GM06990 (cell line): ENCODE data around the gene TTLL6.
"Not testable (repeated sequence)": the region's sequence is repeated elsewhere in the genome, so short reads cannot be mapped to it uniquely, and the experiment has no call there.

ENCODE experiments used
- DNase-seq: peaks from one replicate; pipeline ENCODE4 v3.0.0-alpha.2; 2011; ENCODE audit not compliant: insufficient read length; ENCODE audit errors: extremely low read depth
- H3K27me3 ChIP-seq: replicated peaks from 2 replicates; pipeline ENCODE4 v1.6.0; 2011; ENCODE audit warnings: low read length; ENCODE audit not compliant: control insufficient read depth, insufficient read depth
- H3K36me3 ChIP-seq: 2 replicates; pipeline ENCODE4 v1.5.1; 2011; ENCODE audit warnings: low read length; ENCODE audit not compliant: control insufficient read depth, insufficient read depth
- H3K4me3 ChIP-seq: replicated peaks from 2 replicates; pipeline ENCODE4 v1.5.1; 2011; ENCODE audit warnings: low read depth, mild to moderate bottlenecking, control low read depth, low read length
- TF ChIP-seq, protein P1 (sequence below): IDR thresholded peaks from 2 replicates; pipeline ENCODE4 v1.5.1; 2011; ENCODE audit warnings: low read length, control low read depth, mild to moderate bottlenecking, inconsistent platforms; ENCODE audit not compliant: insufficient read depth, poor library complexity, severe bottlenecking

Gene TTLL6

DNA sequence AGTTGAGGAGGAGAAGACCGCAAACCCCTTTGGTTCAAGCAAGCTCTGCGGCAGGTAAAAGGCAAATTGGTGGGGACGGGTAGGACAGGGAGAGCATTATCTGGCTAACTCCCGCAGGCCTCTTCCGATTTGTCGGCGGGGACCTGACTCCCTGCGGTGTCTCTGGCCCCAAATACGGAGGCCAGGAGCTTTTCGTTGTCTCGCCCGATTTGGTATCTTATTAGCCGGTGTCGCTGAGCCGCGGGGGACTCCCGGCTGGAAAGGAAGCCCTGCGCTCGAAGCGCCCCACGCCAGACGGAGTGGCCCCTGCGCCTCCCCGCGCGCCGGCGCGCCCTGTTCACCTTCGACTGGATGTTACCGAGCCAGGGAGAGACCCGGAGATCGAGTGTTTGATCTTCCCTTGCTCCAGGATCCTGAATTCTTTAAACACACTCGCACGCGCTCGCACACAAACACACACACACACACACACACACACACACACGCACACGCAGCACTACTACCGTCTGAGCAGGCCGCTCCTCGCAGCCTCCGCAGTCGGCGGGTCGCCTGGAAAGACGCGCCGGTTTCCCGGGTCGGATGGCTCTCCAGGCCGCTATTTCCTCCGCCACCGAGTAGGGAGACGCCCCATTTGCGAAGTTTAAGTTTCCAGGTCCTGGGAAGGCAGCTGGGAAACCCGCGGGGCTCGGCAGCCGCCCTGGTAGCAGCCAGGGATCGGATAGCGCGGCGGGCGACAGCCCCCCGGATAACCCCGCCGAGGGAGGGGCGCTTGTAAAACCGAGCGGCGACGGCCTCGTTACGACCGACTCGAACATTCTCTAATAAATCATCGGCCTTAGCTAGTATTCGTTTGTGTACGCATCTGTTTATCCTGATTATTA, 98.0 kb downstream of the TTLL6 start:
- H3K4me3 ChIP-seq: no peak overlapping the region
- TF ChIP-seq, protein P1, sequence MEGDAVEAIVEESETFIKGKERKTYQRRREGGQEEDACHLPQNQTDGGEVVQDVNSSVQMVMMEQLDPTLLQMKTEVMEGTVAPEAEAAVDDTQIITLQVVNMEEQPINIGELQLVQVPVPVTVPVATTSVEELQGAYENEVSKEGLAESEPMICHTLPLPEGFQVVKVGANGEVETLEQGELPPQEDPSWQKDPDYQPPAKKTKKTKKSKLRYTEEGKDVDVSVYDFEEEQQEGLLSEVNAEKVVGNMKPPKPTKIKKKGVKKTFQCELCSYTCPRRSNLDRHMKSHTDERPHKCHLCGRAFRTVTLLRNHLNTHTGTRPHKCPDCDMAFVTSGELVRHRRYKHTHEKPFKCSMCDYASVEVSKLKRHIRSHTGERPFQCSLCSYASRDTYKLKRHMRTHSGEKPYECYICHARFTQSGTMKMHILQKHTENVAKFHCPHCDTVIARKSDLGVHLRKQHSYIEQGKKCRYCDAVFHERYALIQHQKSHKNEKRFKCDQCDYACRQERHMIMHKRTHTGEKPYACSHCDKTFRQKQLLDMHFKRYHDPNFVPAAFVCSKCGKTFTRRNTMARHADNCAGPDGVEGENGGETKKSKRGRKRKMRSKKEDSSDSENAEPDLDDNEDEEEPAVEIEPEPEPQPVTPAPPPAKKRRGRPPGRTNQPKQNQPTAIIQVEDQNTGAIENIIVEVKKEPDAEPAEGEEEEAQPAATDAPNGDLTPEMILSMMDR: no peak
- no peaks in the 10 kb centered on the region for H3K36me3 ChIP-seq
- no peak for DNase-seq
- peaks cover 5% of the 10 kb centered on the region for H3K27me3 ChIP-seq

DNA sequence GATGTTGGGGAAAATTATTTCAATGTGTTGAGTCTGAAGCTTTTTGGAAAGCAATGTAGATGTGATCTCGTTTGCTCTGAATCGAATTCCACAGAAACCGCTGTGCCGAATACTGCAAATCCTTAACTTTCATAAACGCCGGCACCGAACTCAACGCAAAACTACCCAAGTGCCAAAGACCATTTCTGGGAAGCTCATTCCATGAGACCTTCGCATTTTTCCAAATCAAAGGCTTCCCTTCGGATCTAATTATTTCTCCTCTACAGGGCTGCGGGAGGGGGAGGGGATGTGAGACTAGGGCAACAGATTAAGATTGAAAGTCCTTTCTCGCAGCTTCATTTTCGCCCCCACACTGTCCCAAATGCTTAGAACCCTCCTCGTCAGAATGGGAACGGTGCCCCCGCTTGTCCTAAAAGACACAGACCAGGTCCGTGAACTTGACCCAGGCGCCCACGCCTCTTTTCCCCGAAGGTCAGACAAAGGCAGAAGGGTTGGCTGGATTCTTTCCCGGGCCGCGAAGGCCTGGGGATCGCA, 98.7 kb downstream of the TTLL6 start:
- TF ChIP-seq, protein P1: no peak

DNA sequence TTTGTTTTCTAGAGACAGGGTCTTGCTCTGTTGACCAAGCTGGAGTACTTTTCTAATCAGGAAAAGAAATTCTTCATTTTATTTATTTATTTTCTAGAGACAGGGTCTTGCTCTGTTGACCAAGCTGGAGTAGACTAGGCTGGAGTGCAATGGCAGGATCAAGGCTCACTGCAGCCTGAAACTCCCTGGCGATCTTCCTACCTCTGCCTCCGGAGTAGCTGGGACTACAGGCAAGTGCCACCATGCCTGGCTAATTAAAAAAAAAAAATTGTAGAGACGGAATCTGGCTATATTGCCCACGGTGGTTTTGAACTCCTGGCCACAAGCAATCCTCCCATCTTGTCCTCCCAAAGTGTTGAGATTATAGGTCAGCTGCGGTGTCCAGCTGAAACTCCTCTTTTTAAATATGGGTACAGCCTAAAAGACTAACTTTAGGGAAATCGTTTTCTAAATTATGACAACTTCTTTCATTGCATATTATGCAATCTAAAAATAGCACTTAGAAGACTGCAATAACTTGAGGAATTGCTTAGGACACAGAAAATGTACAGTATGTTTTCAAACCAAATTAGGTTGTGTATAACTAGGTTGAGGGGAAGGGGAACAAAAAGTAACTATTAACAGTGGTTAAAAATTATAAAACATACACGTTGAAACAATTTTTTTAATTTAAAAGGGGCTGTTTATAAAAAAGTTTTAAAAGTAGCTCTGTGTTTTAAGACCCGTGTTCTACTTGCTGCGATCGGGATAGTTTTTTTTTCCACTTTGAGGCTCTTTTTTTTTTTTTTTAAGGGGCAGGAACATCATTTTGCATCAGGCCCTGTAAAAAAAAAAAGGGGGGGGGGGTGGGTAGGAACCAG, 99.4 kb downstream of the TTLL6 start:
- no peaks in the 10 kb centered on the region for H3K36me3 ChIP-seq
- TF ChIP-seq, protein P1: no peak
- DNase-seq: no peak
- H3K4me3 ChIP-seq: no peak overlapping the region
- peaks cover 5% of the 10 kb centered on the region for H3K27me3 ChIP-seq

More for the DNA sequence above, 98.7 kb downstream of the TTLL6 start:
- Histone ChIP-seq H3K27me3 (peaks cover 5% of the 10 kb centered on the region), H3K4me3 (no peak overlapping the region), H3K36me3 (no peaks in the 10 kb centered on the region)
- DNase-seq: no peak

DNA sequence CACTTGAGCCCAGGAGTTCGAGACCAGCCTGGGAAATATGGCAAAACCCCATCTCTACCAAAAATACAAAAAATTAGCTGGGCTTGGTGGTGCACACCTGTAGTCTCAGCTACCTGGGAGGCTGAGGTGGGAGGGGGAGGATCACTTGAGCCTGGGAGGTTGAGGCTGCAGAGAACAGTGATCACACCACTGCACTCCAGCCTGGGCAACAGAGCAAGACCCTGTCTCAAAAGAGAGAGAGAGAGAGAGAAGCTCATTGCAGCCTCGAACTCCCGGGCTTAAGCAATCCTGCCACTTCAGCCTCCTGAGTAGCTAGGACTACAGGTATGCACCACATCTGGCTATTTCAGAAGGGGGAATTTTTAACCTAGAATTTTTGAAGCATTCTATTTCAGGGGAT, 100.5 kb downstream of the TTLL6 start:
- not testable (repeated sequence) for H3K4me3 ChIP-seq, H3K36me3 ChIP-seq, H3K27me3 ChIP-seq, DNase-seq

DNA sequence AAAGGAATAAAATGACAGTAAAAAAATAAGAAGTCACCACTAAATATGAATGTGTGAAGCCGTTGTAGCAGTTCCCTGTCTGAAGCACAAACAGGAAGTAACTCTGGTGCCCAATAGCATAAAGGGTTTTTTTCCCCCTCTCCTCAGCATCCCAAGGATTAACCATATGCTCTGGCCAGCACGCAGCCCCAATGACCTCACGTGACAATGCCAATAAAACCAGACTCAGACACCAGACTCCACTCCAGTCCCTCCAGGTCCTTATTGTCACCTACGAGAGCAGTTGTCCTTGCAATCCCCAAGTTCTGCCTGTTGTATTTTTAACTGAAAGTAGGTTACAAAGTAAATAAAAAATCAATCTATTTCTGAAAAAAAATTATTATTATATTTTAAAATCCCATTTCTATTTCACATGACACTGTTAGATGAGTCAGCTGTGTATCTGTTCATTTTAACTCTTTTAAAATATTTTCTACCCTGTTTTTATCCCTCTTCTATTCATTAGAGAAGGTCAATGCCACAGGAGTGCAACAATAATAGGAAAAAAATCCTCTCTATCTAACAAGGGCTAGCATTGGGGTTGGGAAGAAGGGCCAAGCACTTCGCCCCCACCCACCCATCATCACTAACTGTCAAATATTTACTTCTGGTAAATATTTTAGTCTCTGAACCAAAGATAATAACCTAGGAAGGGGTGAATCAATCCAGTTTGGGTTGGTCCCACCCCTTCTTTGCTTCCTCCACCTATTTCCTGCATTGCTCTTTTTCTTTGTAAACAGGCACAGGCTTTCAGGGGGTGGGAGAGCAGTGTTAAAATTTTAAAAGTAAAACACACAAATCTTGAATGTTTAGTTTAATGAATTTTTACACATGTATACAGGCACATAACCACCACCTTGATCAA, 101.3 kb downstream of the TTLL6 start:
- Histone ChIP-seq H3K36me3 (no peaks in the 10 kb centered on the region), H3K4me3 (no peak overlapping the region), H3K27me3 (peaks cover 6% of the 10 kb centered on the region)
- DNase-seq: no peak
- TF ChIP-seq, protein P1: no peak
